H1 (cell line): ENCODE results near the gene PDZD2. TPM values are rescaled to one million over a fixed set of nuclear protein-coding genes. Genes with fewer than 3 reads are reported as not detected.

Experiments
- CTCF ChIA-PET: fragments of 300-600 bp; sonication (Branson Sonifier 250); formaldehyde crosslinking; loops from one replicate; lab custom pipeline; 2021; ENCODE audit not compliant: partially characterized antibody; lab: Charles Lee
- POLR2A ChIA-PET: fragments of 300-600 bp; sonication (Branson Sonifier 250); formaldehyde crosslinking; loops from one replicate; lab custom pipeline; 2021; ENCODE audit warnings: inconsistent platforms; ENCODE audit not compliant: partially characterized antibody; lab: Charles Lee
- DNase-seq, 2 experiments: peaks; one replicate each; pipeline versions ENCODE4 v3.0.0 to v3.0.0-alpha.2; 2010 to 2022; ENCODE audit warnings: low spot score in 2 of 2, low read depth in 1 of 2, mixed read lengths in 1 of 2
- FAIRE-seq: peaks from 2 replicates; lab custom pipeline; 2011; peaks lifted over from hg19 to GRCh38; lab: Jason Lieb, UNC
- H2AFZ ChIP-seq: 2 replicates; pipeline ENCODE4 v1.8.1; 2012; ENCODE audit warnings: low read length, inconsistent platforms
- H2AK5ac ChIP-seq: 2 replicates; pipeline ENCODE4 v1.6.1; 2013; ENCODE audit warnings: low read depth, low read length
- H2BK120ac ChIP-seq: replicated peaks from 2 replicates; pipeline ENCODE3; 2013; ENCODE audit warnings: low read depth, low read length, inconsistent platforms
- H2BK12ac ChIP-seq: 2 replicates; pipeline ENCODE4 v1.6.1; 2013; ENCODE audit warnings: low read depth, low read length
- H2BK15ac ChIP-seq: 2 replicates; pipeline ENCODE4 v1.6.1; 2013; ENCODE audit warnings: low read length
- H2BK20ac ChIP-seq: 2 replicates; pipeline ENCODE4 v1.6.1; 2013; ENCODE audit warnings: low read length
- H2BK5ac ChIP-seq: 2 replicates; pipeline ENCODE4 v1.6.1; 2013; ENCODE audit warnings: low read depth, low read length
- H3K14ac ChIP-seq: 2 replicates; pipeline ENCODE4 v1.6.1; 2013; ENCODE audit warnings: inconsistent platforms; ENCODE audit not compliant: insufficient read length
- H3K18ac ChIP-seq: 2 replicates; pipeline ENCODE4 v1.6.1; 2013; ENCODE audit warnings: low read length; ENCODE audit errors: extremely low read depth
- H3K23ac ChIP-seq: 2 replicates; pipeline ENCODE4 v1.6.1; 2013; ENCODE audit warnings: inconsistent platforms; ENCODE audit not compliant: insufficient read length
- H3K23me2 ChIP-seq: 2 replicates; pipeline ENCODE4 v1.6.1; 2013; ENCODE audit warnings: low read depth, low read length
- H3K27ac ChIP-seq: 2 replicates; pipeline ENCODE4 v1.6.1; 2011; ENCODE audit warnings: low read depth, low read length, inconsistent platforms
- H3K27me3 ChIP-seq, 4 experiments: replicated peaks in 1 of 4; 1 replicate in 1 of 4; 2 replicates in 3 of 4; pipeline versions ENCODE4 v1.6.1 to v1.8.1; 2011 to 2013; ENCODE audit warnings: low read length in 3 of 4, mild to moderate bottlenecking in 3 of 4, inconsistent platforms in 2 of 4, mixed read lengths in 2 of 4, moderate library complexity in 1 of 4; ENCODE audit not compliant: control insufficient read depth in 3 of 4, insufficient read depth in 3 of 4; ENCODE audit errors: extremely low read depth in 1 of 4
- H3K36me3 ChIP-seq, 4 experiments: 2 replicates each; pipeline versions ENCODE4 v1.6.1 to v1.8.1; 2011 to 2013; ENCODE audit warnings: mild to moderate bottlenecking in 4 of 4, low read length in 3 of 4, moderate library complexity in 2 of 4, control low read depth in 1 of 4, inconsistent platforms in 1 of 4; ENCODE audit not compliant: insufficient read depth in 4 of 4, control insufficient read depth in 2 of 4
- H3K4ac ChIP-seq: replicated peaks from 2 replicates; pipeline ENCODE3; 2013; ENCODE audit warnings: low read length, low read depth, mixed read lengths, inconsistent platforms; ENCODE audit not compliant: insufficient read length
- H3K4me1 ChIP-seq, 4 experiments: replicated peaks in 1 of 4; 1 replicate in 1 of 4; 2 replicates in 3 of 4; pipeline versions ENCODE4 v1.6.1 to v1.8.1; 2011 to 2013; ENCODE audit warnings: low read length in 3 of 4, inconsistent platforms in 2 of 4, mixed read lengths in 1 of 4; ENCODE audit not compliant: insufficient read depth in 4 of 4, control insufficient read depth in 3 of 4
- H3K4me2 ChIP-seq, 2 experiments: 2 replicates each; pipeline versions ENCODE4 v1.6.1 to v1.8.1; 2011 to 2013; ENCODE audit warnings: low read depth in 2 of 2, low read length in 2 of 2, control low read depth in 1 of 2, inconsistent platforms in 1 of 2, mild to moderate bottlenecking in 1 of 2; ENCODE audit not compliant: insufficient read depth in 1 of 2
- H3K4me3 ChIP-seq, 4 experiments: fragments of 200-600, 300-600 bp in 1 of 4; sonication (generic), shearing (Covaris generic), sonication (Bioruptor Twin) in 1 of 4; 2 replicates each; pipeline versions ENCODE4 v1.5.1 to v1.8.1; 2011 to 2016; ENCODE audit warnings: low read length in 4 of 4, low read depth in 3 of 4, control low read depth in 2 of 4, inconsistent platforms in 2 of 4, mild to moderate bottlenecking in 2 of 4, mixed read lengths in 1 of 4, moderate library complexity in 1 of 4; ENCODE audit not compliant: insufficient read depth in 2 of 4; ENCODE audit errors: extremely low read depth in 1 of 4
- H3K56ac ChIP-seq: replicated peaks from 2 replicates; pipeline ENCODE3; 2013; ENCODE audit warnings: low read depth, mild to moderate bottlenecking, mixed read lengths, low read length, inconsistent platforms; ENCODE audit not compliant: insufficient read length
- H3K79me1 ChIP-seq: 2 replicates; pipeline ENCODE4 v1.6.1; 2013; ENCODE audit warnings: low read depth, low read length, control low read depth
- H3K79me2 ChIP-seq, 2 experiments: 2 replicates each; pipeline versions ENCODE4 v1.6.1 to v1.8.1; 2012 to 2013; ENCODE audit warnings: low read length in 2 of 2, mild to moderate bottlenecking in 2 of 2, inconsistent platforms in 1 of 2; ENCODE audit not compliant: insufficient read depth in 2 of 2, control insufficient read depth in 1 of 2
- H3K9ac ChIP-seq, 4 experiments: replicated peaks in 1 of 4; 1 replicate in 1 of 4; 2 replicates in 3 of 4; pipeline versions ENCODE4 v1.6.1 to v1.8.1; 2011 to 2013; ENCODE audit warnings: low read depth in 3 of 4, low read length in 3 of 4, control low read depth in 2 of 4, mild to moderate bottlenecking in 2 of 4, moderate library complexity in 2 of 4, inconsistent platforms in 1 of 4; ENCODE audit errors: extremely low read depth in 1 of 4
- H3K9me3 ChIP-seq, 2 experiments: 2 replicates each; pipeline versions ENCODE4 v1.6.1 to v1.8.1; 2012 to 2013; ENCODE audit warnings: mild to moderate bottlenecking in 2 of 2, moderate library complexity in 2 of 2, control low read depth in 1 of 2, inconsistent platforms in 1 of 2, low read depth in 1 of 2, low read length in 1 of 2, mixed read lengths in 1 of 2; ENCODE audit not compliant: insufficient read depth in 2 of 2
- H4K20me1 ChIP-seq, 2 experiments: replicated peaks in 1 of 2; 2 replicates each; pipeline versions ENCODE3 to v1.8.1; 2011 to 2013; ENCODE audit warnings: inconsistent platforms in 2 of 2, low read length in 2 of 2, mild to moderate bottlenecking in 1 of 2; ENCODE audit not compliant: insufficient read depth in 2 of 2, control insufficient read depth in 1 of 2
- H4K5ac ChIP-seq: 2 replicates; pipeline ENCODE4 v1.6.1; 2013; ENCODE audit warnings: low read length, low read depth, mixed read lengths, inconsistent platforms; ENCODE audit not compliant: insufficient read length
- H4K8ac ChIP-seq: 2 replicates; pipeline ENCODE4 v1.8.0; 2013; ENCODE audit warnings: mild to moderate bottlenecking, moderate library complexity, low read length, inconsistent platforms; ENCODE audit not compliant: insufficient read depth; ENCODE audit errors: extremely low read depth
- H4K91ac ChIP-seq: replicated peaks from 2 replicates; pipeline ENCODE3; 2013; ENCODE audit warnings: low read length, mixed read lengths, inconsistent platforms; ENCODE audit not compliant: insufficient read length
- CBX5 ChIP-seq: fragments of 300-800, 300-1000 bp; sonication (generic); IDR thresholded peaks from 2 replicates; pipeline ENCODE4 v1.7.1; 2016; ENCODE audit warnings: antibody characterized with exemption, low read length, low read depth
- EP300 ChIP-seq, 2 experiments: IDR thresholded peaks; 1 replicate in 1 of 2; 2 replicates in 1 of 2; pipeline ENCODE4 v1.6.1; 2011 to 2012; ENCODE audit warnings: low read depth in 2 of 2, low read length in 2 of 2, mild to moderate bottlenecking in 2 of 2, borderline replicate concordance in 1 of 2, inconsistent platforms in 1 of 2, moderate library complexity in 1 of 2
- FOSL1 ChIP-seq: IDR thresholded peaks from 2 replicates; pipeline ENCODE4 v1.6.1; 2011; ENCODE audit warnings: mild to moderate bottlenecking, low read depth, low read length, moderate library complexity; ENCODE audit not compliant: insufficient read depth
- RNF2 ChIP-seq: fragments of 200-900, 300-1000 bp; sonication (generic); IDR thresholded peaks from 2 replicates; pipeline ENCODE4 v1.7.1; 2016; ENCODE audit warnings: borderline replicate concordance, low read depth, mild to moderate bottlenecking, antibody characterized with exemption, low read length; ENCODE audit not compliant: poor library complexity, severe bottlenecking; ENCODE audit errors: missing control alignments
- RXRA ChIP-seq: IDR thresholded peaks from 2 replicates; pipeline ENCODE4 v1.6.1; 2011; ENCODE audit warnings: low read depth, mild to moderate bottlenecking, low read length, moderate library complexity; ENCODE audit not compliant: insufficient read depth
- SP2 ChIP-seq: IDR thresholded peaks from 2 replicates; pipeline ENCODE4 v1.6.1; 2012; ENCODE audit warnings: mild to moderate bottlenecking, low read length, inconsistent platforms
- TAF1 ChIP-seq: IDR thresholded peaks from 2 replicates; pipeline ENCODE4 v1.6.1; 2011; ENCODE audit warnings: mild to moderate bottlenecking, low read depth, low read length
- ZNF274 ChIP-seq: IDR thresholded peaks from 2 replicates; pipeline ENCODE4 v1.7.0; 2012; ENCODE audit warnings: low read length, borderline replicate concordance; ENCODE audit errors: extremely low read depth
- WGBS, 2 experiments: shearing (Covaris generic) in 1 of 2; methylation state at CpG; one replicate each; pipeline versions ENCODE4 v1.1.6 to v1.1.7; 2013 to 2015; ENCODE audit warnings: low lambda C conversion rate in 2 of 2, mixed read lengths in 2 of 2, inconsistent platforms in 1 of 2, low coverage in 1 of 2, missing lambda C conversion rate in 1 of 2; ENCODE audit not compliant: insufficient replicate concordance in 2 of 2, insufficient coverage in 1 of 2, insufficient read length in 1 of 2; ENCODE audit errors: extremely low coverage in 1 of 2, missing lambda C conversion rate in 1 of 2; 5-methylcytosine and 5-hydroxymethylcytosine counted together
- polyA plus RNA-seq, 7 experiments: library from polyadenylated mRNA; depleted of rRNA in 3 of 7; stranded (reverse) in 5 of 7; unstranded in 2 of 7; fragments of >200 nt in 5 of 7; fragments of 200-250 nt in 2 of 7; gene quantifications; 1 replicate in 5 of 7; 2 replicates in 1 of 7; 4 replicates in 1 of 7; pipeline versions ENCODE4 v1.2.1 to v1.2.3, GENCODE V29; 2011 to 2013; ENCODE audit warnings: missing spikeins in 2 of 7, mixed read lengths in 2 of 7
- total RNA-seq: library from RNA; stranded (reverse); fragmentation: NEBNext Ultra II Directional; extraction: Animal tissue kit (Norgen Biotek cat#: 25700); gene quantifications from 2 replicates; pipeline ENCODE4 v1.2.1, GENCODE V29; 2021

The PDZD2 gene
- total and polyA plus RNA-seq, 2 of the 8 experiments (the other 6 are each of a cell fraction or from before 2014, with no cell fraction given): 1.2 to 6.8 TPM

- POLR2A ChIA-PET: interaction anchor here (0.6 kb wide), 2 partner anchors 84 to 528 kb away, joined by 3 read pairs; no protein-coding TSS in a partner anchor
- no peaks in the 10 kb centered on the region for H3K79me1 ChIP-seq
- H3K14ac ChIP-seq: no peak overlapping the region
- no peaks in the 10 kb centered on the region for H3K27me3 ChIP-seq
- H2AFZ ChIP-seq: no peak overlapping the region
- no peak overlapping the region for H4K5ac ChIP-seq
- no peak overlapping the region for H2BK5ac ChIP-seq
- H4K91ac ChIP-seq: no peak overlapping the region
- no peaks in the 10 kb centered on the region for H3K23me2 ChIP-seq
- CTCF ChIA-PET: interaction anchor here (0.6 to 4.8 kb wide), 16 partner anchors 8 to 302 kb away, joined by 3 to 24 read pairs (median 3); no protein-coding TSS in a partner anchor
- no peak overlapping the region for H3K27ac ChIP-seq
- H3K56ac ChIP-seq: no peak overlapping the region
- H3K9ac ChIP-seq: no peak overlapping the region
- no peak overlapping the region for H2BK120ac ChIP-seq
- peaks cover 3 to 9% (median 5%) of the 10 kb centered on the region in 4 experiments; a peak in 4 of 7 replicates for H3K4me1 ChIP-seq
- no peak overlapping the region for H2AK5ac ChIP-seq
- H2BK20ac ChIP-seq: no peak overlapping the region
- H3K23ac ChIP-seq: no peak overlapping the region
- H4K20me1 ChIP-seq: no peaks in the 10 kb centered on the region
- H3K9me3 ChIP-seq: 0 out of 4 replicates have a peak, but pooled peaks cover 0 to under 1% of the 10 kb centered on the region in 2 experiments
- no peak overlapping the region for H4K8ac ChIP-seq
- no peak for FAIRE-seq
- H3K4me2 ChIP-seq: peak overlapping the region; percentile 21 to 37; a peak in 1 of 4 replicates
- H3K4ac ChIP-seq: no peak overlapping the region
- 0 out of 2 replicates have a peak overlapping the region, but pooled peaks have one; percentile 2 for H3K18ac ChIP-seq
- TF ChIP-seq RXRA (no peak), ZNF274 (no peak), EP300 (IDR thresholded peaks at IDR 0.05; ENCODE audit: borderline replicate concordance in 1 of 2, low read depth in 2 of 2, low read length in 2 of 2) (no peak), SP2 (no peak), RNF2 (no peak), TAF1 (no peak), FOSL1 (no peak), CBX5 (no peak)
- DNase-seq: no peak
- no peaks in the 10 kb centered on the region for H3K36me3 ChIP-seq
- 41% methylated on average over 7 of the region's 7 CpGs; no CpG with 5 or more reads in 1 of the 2 experiments for WGBS, 2 experiments
- H3K4me3 ChIP-seq: peak overlapping the region in 1 of 4 experiments; percentile 4; a peak in 1 of 8 replicates
- 0 out of 2 replicates have a peak overlapping the region, but pooled peaks have one; percentile 77 for H2BK15ac ChIP-seq
- no peaks in the 10 kb centered on the region for H3K79me2 ChIP-seq
- no peak overlapping the region for H2BK12ac ChIP-seq
Measured at GRCh38 chr5:31770132-31770720, 131.3 kb downstream of the PDZD2 start.
